HG03457 (cell line): Measurements from ENCODE around the gene MYADML2.

Experiments
- ATAC-seq: cut with Tn5 transposase; IDR thresholded peaks from one replicate; pipeline ENCODE4 v1.9.1; 2021; ENCODE audit warnings: moderate number of reproducible peaks; ENCODE audit not compliant: unreplicated experiment

MYADML2 gene

GRCh38 chr17:81978524-81979298, 31.7 kb upstream of the MYADML2 start:
- no peak for ATAC-seq

- peak; percentile 69 for ATAC-seq
Measured at GRCh38 chr17:81977211-81977808, 30.3 kb upstream of the MYADML2 start, which contains the start of gene ASPSCR1. ASPSCR1 (plus strand) TSS chr17:81977629; CDS start chr17:81977647, 18 bp downstream.

- ATAC-seq, result no peak
Measured at GRCh38 chr17:81976332-81977210, 29.5 kb upstream of the MYADML2 start.

- ATAC-seq, result no peak
Measured at GRCh38 chr17:81973432-81973831, 26.4 kb upstream of the MYADML2 start.

- ATAC-seq, result no peak
Measured at GRCh38 chr17:81968850-81969812, 22.1 kb upstream of the MYADML2 start.

GRCh38 chr17:81968396-81968745, 21.3 kb upstream of the MYADML2 start:
- ATAC-seq, result no peak

GRCh38 chr17:81967533-81968395, 20.7 kb upstream of the MYADML2 start:
- ATAC-seq, result no peak

- no peak for ATAC-seq
Measured at GRCh38 chr17:81967244-81967532, 20.2 kb upstream of the MYADML2 start.

- no peak for ATAC-seq
Measured at GRCh38 chr17:81966343-81967243, 19.6 kb upstream of the MYADML2 start.

GRCh38 chr17:81964081-81964849, 17.2 kb upstream of the MYADML2 start:
- ATAC-seq, result no peak

GRCh38 chr17:81962499-81963441, 15.7 kb upstream of the MYADML2 start:
- ATAC-seq, result no peak

- no peak for ATAC-seq
Measured at GRCh38 chr17:81961521-81962498, 14.8 kb upstream of the MYADML2 start.

- no peak for ATAC-seq
Measured at GRCh38 chr17:81961087-81961511, 14.1 kb upstream of the MYADML2 start, which contains the start of gene NOTUM. NOTUM (minus strand) TSS chr17:81961187; CDS start chr17:81960909, 278 bp downstream.

- no peak for ATAC-seq
Measured at GRCh38 chr17:81960130-81960958, 13.3 kb upstream of the MYADML2 start.
